Activated CD4-positive, alpha-beta T cell treated with anti-CD3 and anti-CD28 coated beads for 48 hours (primary cell): ENCODE data around the gene ZYX.
"Not testable (repeated sequence)": the region's sequence is repeated elsewhere in the genome, so short reads cannot be mapped to it uniquely, and the experiment has no call there.

Source experiments
- DNase-seq: peaks from one replicate; pipeline ENCODE4 v3.0.0-alpha.2; 2020

Gene ZYX

DNA sequence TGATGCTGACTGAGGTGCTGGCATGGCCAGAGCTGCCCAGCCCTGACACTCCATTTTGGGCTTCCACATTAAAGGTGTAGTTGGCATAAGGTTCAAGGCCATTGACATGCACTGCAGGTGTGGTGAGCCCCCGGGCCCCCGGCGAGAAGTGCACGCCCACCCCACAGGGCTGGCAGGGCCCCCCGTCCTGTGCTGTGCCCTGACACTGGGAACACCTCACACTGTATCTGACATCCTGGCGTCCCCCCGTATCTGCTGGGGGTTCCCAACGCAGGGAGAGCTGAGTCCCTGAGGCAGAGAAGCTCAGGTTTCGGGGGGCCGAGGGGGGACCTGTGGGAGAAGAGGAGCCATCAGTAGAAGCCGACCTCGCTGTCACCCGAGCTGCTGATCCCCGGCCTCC lies 17.5 kb downstream of the ZYX start:
- no peak for DNase-seq

- no peak for DNase-seq
These were observed 18.0 kb downstream of the ZYX start for GRCh38 chr7:143399151-143399550.

GRCh38 chr7:143399642-143400041 lies 18.5 kb downstream of the ZYX start:
- DNase-seq = no peak

DNA sequence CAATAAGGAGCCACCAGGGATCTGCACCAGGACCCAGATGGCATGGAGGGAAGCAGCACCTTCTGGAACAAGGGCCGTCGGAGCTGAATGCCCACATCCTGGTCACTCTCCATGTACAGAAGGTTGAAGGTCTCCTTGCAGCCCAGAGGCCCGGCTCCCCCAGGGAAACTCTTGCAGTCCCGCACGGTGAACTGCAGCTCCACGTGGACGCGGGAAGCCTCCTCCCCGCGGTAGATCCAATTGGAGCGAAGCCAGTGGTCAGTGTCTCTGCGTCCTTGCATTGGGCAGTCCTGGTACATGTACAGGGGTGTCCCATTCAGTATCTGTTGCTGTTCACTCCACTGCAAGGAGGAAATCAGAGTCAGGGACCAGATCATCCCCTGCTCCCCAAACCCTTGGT lies 20.1 kb downstream of the ZYX start:
- no peak for DNase-seq

- not testable (repeated sequence) for DNase-seq
These were observed 21.1 kb downstream of the ZYX start for GRCh38 chr7:143402233-143402632.

GRCh38 chr7:143405173-143406001 lies 24.2 kb downstream of the ZYX start:
- no peak for DNase-seq

GRCh38 chr7:143406002-143406357 lies 24.8 kb downstream of the ZYX start:
- DNase-seq = no peak

DNA sequence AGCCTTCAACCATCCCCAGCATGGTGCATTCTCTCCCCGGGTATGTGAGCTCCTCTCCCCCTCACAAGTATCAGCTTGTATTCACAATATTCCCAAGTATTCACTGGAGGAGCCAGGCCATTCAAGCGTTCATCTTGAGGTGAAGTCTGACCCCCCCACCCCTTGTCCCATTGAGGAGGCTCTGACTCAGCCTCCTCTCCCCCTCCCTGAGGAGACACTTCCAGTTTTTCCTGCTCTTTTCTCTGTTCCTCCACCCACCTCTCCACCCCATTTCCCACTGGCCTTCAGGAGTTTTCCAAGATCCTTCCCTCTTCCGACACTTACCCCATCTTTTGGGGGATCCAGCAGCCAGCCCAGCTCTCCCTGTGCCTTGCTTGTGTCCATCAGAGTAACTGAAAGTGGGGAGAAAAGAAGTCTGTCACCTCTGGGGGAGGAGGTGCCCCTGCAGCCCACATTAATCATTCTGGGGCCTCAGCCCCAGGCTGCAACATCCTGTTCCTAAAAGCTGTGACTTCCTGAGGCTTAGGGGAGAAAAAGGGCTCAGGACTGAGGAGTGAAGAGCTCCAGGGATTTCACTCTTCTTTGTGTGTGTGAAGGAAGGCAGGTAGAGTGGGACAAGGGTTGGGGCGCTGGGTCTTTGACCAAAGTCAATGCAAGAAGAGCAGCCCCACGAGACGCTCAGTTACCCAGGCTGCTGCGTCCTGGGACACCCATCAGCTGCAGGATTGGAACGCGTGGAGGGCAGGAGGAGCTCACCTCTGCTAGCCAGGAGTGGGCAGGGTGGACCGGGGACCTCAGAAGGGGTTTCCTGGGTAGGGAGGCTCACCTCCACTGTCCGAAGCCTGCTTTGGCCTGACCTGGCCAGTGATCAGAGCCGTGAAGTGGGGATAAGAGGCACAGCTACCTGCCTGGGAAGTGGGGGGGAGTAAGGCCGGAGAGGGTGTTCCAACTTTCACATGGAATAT lies 26.4 kb downstream of the ZYX start:
- peak; percentile 37 for DNase-seq

DNA sequence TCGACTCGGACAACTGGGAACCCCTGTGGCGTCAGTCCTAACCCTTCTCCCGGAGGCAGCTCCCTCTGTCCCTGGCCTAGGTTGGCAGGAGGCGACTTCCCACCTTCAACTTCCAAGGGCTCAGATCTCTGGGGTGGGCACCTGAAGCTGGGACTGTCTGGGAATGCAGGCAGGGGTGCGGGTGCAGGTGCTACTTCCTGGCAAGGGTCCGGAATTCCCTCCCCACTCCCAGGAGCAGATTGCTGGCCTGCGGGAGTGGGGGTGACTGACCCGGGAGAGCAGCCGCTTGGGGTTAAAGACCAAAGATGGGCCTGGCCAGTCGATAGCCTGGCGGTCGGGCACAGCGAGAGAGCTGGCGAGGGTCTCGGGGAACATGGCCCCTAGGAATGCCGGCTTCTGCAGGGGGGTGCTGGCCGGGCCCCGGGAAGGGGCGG lies 27.1 kb downstream of the ZYX start:
- no peak for DNase-seq

DNA sequence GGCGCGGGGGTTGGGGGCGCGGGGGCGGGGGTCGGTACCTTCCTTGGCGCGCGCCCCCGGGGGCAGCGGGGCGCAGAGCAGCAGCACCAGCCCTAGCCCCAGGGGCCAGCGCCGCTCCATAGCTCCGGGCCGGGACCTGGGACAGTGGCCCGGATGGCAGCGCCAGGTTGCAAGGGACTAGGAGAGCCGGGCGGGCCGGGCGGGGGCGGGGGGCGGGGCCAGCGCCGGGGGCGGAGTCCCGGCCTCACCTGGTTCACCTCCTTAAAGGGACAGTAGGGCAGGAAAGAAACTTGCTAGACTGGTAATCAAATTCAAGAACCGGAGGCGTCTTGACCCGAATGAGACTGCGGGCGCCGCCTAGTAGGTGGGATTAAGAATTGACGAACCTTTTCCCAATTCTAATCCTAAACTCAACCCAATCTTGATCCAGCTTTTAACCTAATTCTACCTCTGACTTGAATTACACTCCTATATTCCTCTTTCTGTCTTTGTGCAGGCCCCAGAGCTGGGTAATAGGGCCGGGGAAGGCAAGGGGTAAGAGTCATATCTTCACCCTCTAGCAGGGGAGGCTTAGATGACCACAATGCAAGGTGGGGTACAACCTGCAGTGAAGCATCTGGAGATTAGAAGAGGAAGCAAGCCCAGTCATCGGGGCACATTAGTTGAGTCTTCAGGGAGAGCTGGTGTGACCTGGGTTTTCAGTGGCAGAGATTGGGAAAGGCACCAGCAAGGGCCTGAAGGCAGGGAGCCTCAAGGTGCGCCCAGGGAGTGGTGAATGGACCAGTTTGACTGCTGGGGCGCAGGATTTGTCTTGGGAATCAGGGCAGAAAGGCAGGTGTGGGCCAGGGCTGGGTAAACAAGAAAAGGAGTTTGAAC lies 27.8 kb downstream of the ZYX start, which contains the start of gene EPHA1:
Gene EPHA1, minus strand, starts transcription at position 171 of the 876 bp plus-strand sequence. Its CDS starts 51 bp downstream, at position 120.
- peak; percentile 51 for DNase-seq

GRCh38 chr7:143410521-143411004 lies 29.4 kb downstream of the ZYX start:
- DNase-seq = no peak

DNA sequence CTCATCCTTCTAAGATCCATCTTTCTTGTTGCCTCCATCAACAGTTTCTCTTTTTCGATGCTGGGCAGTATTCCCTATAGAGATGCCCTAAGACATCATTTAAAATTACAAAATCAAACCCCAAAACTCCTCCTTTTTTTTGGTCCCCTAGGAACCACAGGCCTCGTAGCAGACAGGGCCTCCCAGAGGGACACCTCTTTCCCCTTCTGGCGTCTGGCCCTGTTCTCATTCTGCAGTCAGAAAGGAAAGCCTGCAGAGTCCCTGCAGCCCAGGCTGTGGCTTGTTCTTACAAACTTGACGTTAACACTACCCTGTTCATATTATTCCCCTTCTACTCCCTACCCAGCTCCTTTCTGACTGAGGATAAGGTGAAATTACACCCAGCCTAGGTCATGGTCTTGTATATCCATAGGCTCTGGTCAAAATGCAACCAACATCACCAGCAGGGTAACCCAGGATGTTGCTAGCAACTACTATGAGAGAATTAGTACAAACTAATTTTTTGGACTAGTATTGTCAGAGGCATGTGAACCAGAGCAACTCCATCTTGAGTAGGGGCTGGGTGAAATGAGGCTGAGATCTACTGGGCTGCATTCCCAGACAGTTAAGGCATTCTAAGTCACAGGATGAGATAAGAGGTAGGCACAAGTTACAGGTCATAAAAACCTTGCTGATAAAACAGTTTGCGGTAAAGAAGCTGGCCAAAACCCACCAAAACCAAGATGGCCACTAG lies 31.0 kb downstream of the ZYX start:
- DNase-seq = no peak

DNA sequence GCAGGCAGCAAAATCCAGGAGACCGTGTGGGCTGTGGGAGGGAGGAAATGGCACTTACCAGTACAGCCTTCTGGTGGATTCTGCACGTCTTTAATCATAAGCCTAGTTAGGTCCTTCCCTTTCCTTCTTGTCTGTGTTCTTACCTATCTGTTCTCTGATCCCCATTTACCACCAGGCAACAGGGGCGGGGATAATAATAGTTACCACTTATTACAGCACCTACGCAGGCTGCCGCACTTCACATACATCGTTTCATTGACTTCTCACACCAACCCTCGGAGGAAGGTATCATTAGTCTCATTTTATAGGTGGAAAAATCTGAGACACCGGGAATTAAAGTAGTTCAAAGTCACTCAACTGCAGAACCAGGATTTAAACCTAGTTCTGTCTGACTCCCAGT lies 32.0 kb downstream of the ZYX start:
- DNase-seq = no peak

- DNase-seq = not testable (repeated sequence)
These were observed 34.1 kb downstream of the ZYX start for GRCh38 chr7:143415209-143415608.

DNA sequence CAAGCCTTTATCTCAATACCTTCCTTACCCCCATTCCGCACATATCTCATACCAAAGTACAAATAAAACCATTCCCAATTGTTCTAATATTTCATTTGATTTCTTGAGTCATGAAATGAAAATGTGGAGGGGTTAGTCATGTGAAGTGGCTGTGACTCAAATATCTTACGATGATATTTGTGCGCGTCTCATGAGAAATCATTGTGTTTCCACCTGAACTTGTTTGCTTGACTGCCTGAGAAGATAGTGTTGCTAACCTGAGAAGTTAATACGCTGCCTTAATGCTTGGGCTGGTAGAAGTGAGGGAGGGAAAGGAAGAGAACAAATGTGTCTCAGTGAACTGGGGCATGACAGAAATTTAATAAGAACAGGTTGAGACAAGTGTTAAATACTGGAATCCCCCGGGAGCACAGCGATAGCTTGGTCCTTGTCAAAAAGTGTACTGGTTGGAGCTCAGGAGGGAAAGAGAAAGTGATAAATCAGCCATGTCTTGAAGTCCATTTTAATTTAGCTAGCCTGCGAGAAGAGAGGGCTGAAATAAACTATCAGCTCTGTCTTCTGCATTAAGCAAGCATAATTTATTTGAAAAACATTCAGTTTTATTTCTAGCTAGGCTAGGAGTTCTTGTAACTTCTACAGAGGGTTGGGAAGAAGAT lies 34.7 kb downstream of the ZYX start:
- no peak for DNase-seq

GRCh38 chr7:143416565-143417149 lies 35.5 kb downstream of the ZYX start:
- DNase-seq = no peak

GRCh38 chr7:143417734-143418383 lies 36.7 kb downstream of the ZYX start:
- DNase-seq = no peak

DNA sequence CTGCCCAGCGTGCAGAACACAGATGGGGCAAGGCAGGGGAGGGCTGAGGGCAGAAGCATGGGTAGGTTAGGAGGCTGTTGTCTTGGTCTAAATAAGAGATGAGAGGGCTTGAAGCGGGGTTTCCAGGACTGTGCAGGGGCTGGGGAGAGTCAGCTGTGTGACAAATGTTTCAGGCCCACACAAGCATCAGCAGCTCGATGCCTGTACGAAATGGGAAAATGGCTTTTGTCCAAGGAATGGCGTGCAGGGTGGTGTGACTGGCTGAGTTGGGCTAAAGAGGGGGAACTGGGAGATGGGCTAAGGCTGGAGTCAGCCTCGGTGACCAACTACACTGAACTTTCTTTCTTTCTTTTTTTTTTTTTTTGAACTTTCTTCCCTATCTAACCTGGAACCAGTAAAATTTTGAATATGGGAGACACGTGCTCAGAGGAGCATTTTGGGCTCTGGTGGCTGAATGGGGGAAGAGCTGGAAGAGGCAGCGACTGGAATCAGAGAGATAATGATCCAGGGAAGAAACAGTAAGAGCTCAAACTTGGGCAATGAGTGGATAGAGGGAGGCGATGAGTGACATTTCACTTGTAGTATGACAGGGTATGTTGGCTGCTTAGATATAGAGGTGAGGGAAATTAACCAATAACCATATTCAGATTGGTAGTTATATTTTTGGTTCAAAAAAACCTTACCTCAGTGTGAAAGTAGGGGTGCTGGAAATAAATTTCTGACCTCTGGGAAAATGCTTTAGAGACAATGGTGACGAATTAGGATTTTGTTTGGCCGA lies 37.7 kb downstream of the ZYX start:
- no peak for DNase-seq

DNA sequence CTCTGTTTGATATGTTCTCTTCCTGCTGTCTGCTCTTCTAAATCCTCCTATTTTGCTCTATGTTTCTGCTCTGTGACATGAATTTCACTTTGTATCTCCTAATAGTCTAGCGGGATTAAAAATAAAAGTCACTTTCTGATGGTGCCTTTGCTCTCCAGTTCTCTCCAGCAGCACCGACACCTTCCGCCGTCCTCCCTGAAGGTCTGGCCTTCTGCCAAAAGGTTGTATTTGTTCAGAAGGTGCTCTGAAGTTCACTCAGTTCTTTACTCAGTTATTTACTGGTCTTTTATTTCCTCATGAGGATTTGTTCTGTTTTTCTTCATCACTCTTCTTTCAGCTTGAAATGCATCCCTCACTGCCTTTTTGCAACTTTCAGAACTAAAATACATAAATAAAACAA lies 38.7 kb downstream of the ZYX start:
- DNase-seq = no peak
